Mammary epithelial cell (primary cell): Measurements from ENCODE around the gene HAPLN3.

Experiments
- EZH2 ChIP-seq: IDR thresholded peaks from 2 replicates; pipeline ENCODE4 v1.6.1; 2012; ENCODE audit warnings: low read length, inconsistent platforms, borderline replicate concordance
- TF ChIP-seq, protein P1 (sequence below), 2 donors: IDR thresholded peaks in 1 of 2; conservative IDR thresholded peaks in 1 of 2; 2 replicates each; pipeline ENCODE4 v1.5.1; 2011 to 2012; ENCODE audit warnings: inconsistent platforms in 2 of 2, low read length in 2 of 2, mild to moderate bottlenecking in 2 of 2, control low read depth in 1 of 2, low read depth in 1 of 2; ENCODE audit not compliant: insufficient read depth in 1 of 2; ENCODE audit errors: extremely low read depth in 1 of 2

DNA sequence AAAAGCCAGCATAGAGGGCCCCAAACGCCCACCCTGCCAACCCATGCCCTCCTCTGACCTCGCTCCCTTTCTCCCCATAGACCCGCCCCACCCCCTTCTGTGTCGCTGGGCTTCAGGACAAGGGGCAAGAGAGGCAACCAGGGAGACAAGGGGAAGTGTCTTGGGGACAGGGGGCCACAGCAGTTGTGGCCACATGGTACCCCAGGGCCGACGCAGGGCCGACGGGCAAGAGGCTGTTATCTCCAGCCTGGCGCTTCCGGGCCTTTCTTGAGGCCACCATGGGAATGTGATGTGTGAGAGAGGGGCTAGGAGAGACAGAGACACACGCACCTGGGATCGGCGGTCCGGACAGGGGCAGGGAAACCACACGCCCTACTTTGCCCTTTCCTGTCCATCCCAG lies 3.4 kb upstream of the HAPLN3 start:
- TF ChIP-seq, protein P1, sequence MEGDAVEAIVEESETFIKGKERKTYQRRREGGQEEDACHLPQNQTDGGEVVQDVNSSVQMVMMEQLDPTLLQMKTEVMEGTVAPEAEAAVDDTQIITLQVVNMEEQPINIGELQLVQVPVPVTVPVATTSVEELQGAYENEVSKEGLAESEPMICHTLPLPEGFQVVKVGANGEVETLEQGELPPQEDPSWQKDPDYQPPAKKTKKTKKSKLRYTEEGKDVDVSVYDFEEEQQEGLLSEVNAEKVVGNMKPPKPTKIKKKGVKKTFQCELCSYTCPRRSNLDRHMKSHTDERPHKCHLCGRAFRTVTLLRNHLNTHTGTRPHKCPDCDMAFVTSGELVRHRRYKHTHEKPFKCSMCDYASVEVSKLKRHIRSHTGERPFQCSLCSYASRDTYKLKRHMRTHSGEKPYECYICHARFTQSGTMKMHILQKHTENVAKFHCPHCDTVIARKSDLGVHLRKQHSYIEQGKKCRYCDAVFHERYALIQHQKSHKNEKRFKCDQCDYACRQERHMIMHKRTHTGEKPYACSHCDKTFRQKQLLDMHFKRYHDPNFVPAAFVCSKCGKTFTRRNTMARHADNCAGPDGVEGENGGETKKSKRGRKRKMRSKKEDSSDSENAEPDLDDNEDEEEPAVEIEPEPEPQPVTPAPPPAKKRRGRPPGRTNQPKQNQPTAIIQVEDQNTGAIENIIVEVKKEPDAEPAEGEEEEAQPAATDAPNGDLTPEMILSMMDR (conservative IDR thresholded peaks at IDR 0.05 in 1 of 2, IDR thresholded peaks at IDR 0.05 in 1 of 2; ENCODE audit: extremely low read depth in 1 of 2, insufficient read depth in 1 of 2, low read depth in 1 of 2, low read length in 2 of 2): no peak
- no peak for TF ChIP-seq EZH2
